ENCODE results near the gene LEF1. TPM values are rescaled to one million over a fixed set of nuclear protein-coding genes. Genes with fewer than 3 reads are reported as not detected.

LEF1 gene
- total RNA-seq, 1 donor from 2014 or later, result 19.4 TPM

DNA sequence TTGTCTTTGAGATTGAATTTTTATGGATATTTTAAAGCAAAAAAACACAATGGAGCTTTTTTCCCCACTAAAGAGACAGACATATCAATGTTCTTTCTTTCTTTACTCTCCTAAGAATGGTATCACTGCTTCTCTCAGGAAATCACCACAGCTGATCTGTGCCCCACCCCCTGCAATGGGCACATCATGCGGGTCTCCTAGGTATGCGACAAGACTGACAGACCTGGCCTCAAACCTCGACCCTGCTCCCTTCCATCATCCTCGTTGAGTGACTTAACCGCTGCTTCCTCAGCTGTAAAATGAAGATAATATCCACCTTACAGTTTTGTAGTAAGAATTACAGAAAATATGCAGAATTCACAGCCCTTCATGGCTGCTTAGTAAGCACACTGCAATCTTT is 58.3 kb downstream of the LEF1 start:
- no peak overlapping the region for H3K27ac Mint-ChIP-seq
- TF ChIP-seq EZH2phosphoT487 (IDR thresholded peaks at IDR 0.05) (no peak), EZH2 (IDR thresholded peaks at IDR 0.05) (no peak)
- TF ChIP-seq, protein P1, sequence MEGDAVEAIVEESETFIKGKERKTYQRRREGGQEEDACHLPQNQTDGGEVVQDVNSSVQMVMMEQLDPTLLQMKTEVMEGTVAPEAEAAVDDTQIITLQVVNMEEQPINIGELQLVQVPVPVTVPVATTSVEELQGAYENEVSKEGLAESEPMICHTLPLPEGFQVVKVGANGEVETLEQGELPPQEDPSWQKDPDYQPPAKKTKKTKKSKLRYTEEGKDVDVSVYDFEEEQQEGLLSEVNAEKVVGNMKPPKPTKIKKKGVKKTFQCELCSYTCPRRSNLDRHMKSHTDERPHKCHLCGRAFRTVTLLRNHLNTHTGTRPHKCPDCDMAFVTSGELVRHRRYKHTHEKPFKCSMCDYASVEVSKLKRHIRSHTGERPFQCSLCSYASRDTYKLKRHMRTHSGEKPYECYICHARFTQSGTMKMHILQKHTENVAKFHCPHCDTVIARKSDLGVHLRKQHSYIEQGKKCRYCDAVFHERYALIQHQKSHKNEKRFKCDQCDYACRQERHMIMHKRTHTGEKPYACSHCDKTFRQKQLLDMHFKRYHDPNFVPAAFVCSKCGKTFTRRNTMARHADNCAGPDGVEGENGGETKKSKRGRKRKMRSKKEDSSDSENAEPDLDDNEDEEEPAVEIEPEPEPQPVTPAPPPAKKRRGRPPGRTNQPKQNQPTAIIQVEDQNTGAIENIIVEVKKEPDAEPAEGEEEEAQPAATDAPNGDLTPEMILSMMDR (IDR thresholded peaks at IDR 0.05), result no peak
- H3K27me3 ChIP-seq, result no peaks in the 10 kb centered on the region
- H3K9me3 ChIP-seq (ENCODE audit: low read depth), result no peaks in the 10 kb centered on the region
- H3K4me1 ChIP-seq, result peaks cover 41% of the 10 kb centered on the region
- no peaks in the 10 kb centered on the region for H3K9me3 Mint-ChIP-seq
- peaks cover 22% of the 10 kb centered on the region for H3K36me3 Mint-ChIP-seq
- H3K27ac ChIP-seq, result no peak overlapping the region
- no peaks in the 10 kb centered on the region for H3F3A ChIP-seq (ENCODE audit: low read depth)
- peaks cover 3% of the 10 kb centered on the region for H3K27me3 Mint-ChIP-seq (ENCODE audit: insufficient read depth, low read depth)
- H3K4me3 Mint-ChIP-seq, result no peak overlapping the region
- no peak overlapping the region for H3K4me3 ChIP-seq
- peaks cover 63% of the 10 kb centered on the region for H3K4me1 Mint-ChIP-seq
- H3K79me2 ChIP-seq (ENCODE audit: low read depth), result no peaks in the 10 kb centered on the region
- H3K36me3 ChIP-seq, result no peaks in the 10 kb centered on the region
- no peak overlapping the region for H3K9ac ChIP-seq
- no peak for DNase-seq (ENCODE audit: low spot score)
- H2AFZ ChIP-seq (replicated peaks), result no peak overlapping the region
- no peak overlapping the region for H3K4me2 ChIP-seq
- H4K20me1 ChIP-seq (ENCODE audit: low read depth), result no peaks in the 10 kb centered on the region

DNA sequence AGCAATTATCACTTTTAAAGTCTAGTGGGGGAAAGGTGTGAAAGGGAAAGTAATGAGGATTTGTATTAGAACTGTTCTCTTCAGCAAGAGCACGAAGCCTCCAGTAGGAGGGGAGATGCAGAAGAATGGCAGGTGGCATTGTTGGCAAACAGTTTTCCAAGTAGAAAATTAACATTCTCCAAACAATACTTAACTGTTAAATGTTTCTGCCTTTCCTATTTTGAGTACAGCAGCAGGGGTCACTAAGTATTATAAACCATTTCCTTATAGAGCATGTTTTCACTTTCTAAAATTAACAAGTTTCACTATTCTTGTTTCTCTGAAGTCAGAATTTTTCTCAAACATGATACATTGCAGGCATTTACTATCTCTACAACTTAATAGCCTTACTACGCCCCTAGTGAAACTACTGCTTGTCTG is 58.7 kb downstream of the LEF1 start:
- H3K36me3 ChIP-seq, result no peaks in the 10 kb centered on the region
- no peaks in the 10 kb centered on the region for H3F3A ChIP-seq (ENCODE audit: low read depth)
- H3K9me3 ChIP-seq (ENCODE audit: low read depth), result no peaks in the 10 kb centered on the region
- H2AFZ ChIP-seq (replicated peaks), result no peak overlapping the region
- H3K4me3 Mint-ChIP-seq, result no peak overlapping the region
- no peak overlapping the region for H3K27ac Mint-ChIP-seq
- H3K4me2 ChIP-seq, result no peak overlapping the region
- no peak overlapping the region for H3K9ac ChIP-seq
- H3K27me3 Mint-ChIP-seq (ENCODE audit: insufficient read depth, low read depth), result peaks cover 3% of the 10 kb centered on the region
- H3K4me1 Mint-ChIP-seq, result peaks cover 59% of the 10 kb centered on the region
- H3K4me1 ChIP-seq, result peaks cover 41% of the 10 kb centered on the region
- no peak for DNase-seq (ENCODE audit: low spot score)
- TF ChIP-seq, protein P1 (IDR thresholded peaks at IDR 0.05), result no peak
- TF ChIP-seq EZH2 (IDR thresholded peaks at IDR 0.05) (no peak), EZH2phosphoT487 (IDR thresholded peaks at IDR 0.05) (no peak)
- no peaks in the 10 kb centered on the region for H3K27me3 ChIP-seq
- no peaks in the 10 kb centered on the region for H4K20me1 ChIP-seq (ENCODE audit: low read depth)
- peaks cover 22% of the 10 kb centered on the region for H3K36me3 Mint-ChIP-seq
- H3K79me2 ChIP-seq (ENCODE audit: low read depth), result no peaks in the 10 kb centered on the region
- H3K9me3 Mint-ChIP-seq, result no peaks in the 10 kb centered on the region
- H3K4me3 ChIP-seq, result no peak overlapping the region
- H3K27ac ChIP-seq, result no peak overlapping the region

DNA sequence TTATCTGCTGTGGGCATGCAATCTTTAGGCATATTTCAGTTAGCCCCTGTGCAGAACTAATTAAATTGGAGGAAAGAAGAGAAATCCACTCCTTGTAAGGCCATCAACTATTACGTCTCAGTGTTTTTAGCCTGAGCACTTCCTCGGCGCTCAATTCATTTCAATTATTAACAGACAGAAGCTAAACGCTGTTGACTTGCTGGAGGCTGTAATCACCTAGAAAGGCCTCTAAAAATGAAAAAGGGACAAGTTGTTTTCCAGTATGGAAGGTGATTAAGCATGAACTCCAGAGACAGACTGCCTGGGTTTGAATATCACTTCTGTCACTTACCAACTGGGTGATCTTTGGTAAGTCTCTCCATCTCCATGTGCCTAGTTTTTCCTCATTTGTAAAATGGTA is 59.6 kb downstream of the LEF1 start:
- Histone ChIP-seq H3K27ac (no peak overlapping the region), H3K4me2 (no peak overlapping the region), H3K9me3 (ENCODE audit: low read depth) (no peaks in the 10 kb centered on the region), H3K27me3 (no peaks in the 10 kb centered on the region), H3K9ac (no peak overlapping the region), H3K36me3 (no peaks in the 10 kb centered on the region), H2AFZ (replicated peaks) (no peak overlapping the region), H3K4me1 (peaks cover 35% of the 10 kb centered on the region), H4K20me1 (ENCODE audit: low read depth) (no peaks in the 10 kb centered on the region), H3F3A (ENCODE audit: low read depth) (no peaks in the 10 kb centered on the region), H3K4me3 (no peak overlapping the region), H3K79me2 (ENCODE audit: low read depth) (no peaks in the 10 kb centered on the region)
- Mint-ChIP-seq H3K4me3 (no peak overlapping the region), H3K4me1 (peaks cover 50% of the 10 kb centered on the region), H3K27me3 (ENCODE audit: insufficient read depth, low read depth) (peaks cover 3% of the 10 kb centered on the region), H3K36me3 (peaks cover 26% of the 10 kb centered on the region), H3K27ac (no peak overlapping the region), H3K9me3 (no peaks in the 10 kb centered on the region)
- DNase-seq (ENCODE audit: low spot score), result no peak
- TF ChIP-seq, protein P1 (IDR thresholded peaks at IDR 0.05), result no peak
- no peak for TF ChIP-seq EZH2phosphoT487 (IDR thresholded peaks at IDR 0.05)
- no peak for TF ChIP-seq EZH2 (IDR thresholded peaks at IDR 0.05)

Measured in neural progenitor cell (in vitro differentiated cells).